ENCODE measurements around the gene CBFA2T2. TPM values are rescaled to one million over a fixed set of nuclear protein-coding genes. Genes with fewer than 3 reads are reported as not detected.
"Not testable (repeated sequence)": the region's sequence is repeated elsewhere in the genome, so short reads cannot be mapped to it uniquely, and the experiment has no call there.

The CBFA2T2 gene
- total and polyA plus RNA-seq, 2 donors (not counting 1 experiment from before 2014, with no cell fraction given): 26.9 to 30.0 TPM

- intact Hi-C loops (cut with micrococcal nuclease): no loop called here
- ATAC-seq (ENCODE audit: low read depth): no peak
- Mint-ChIP-seq H3K27ac (no peak overlapping the region), H3K4me1 (no peaks in the 10 kb centered on the region), H3K9me3 (ENCODE audit: insufficient read depth) (no peaks in the 10 kb centered on the region), H3K27me3 (no peaks in the 10 kb centered on the region), H3K4me3 (no peak overlapping the region)
- ChIA-PET CTCF (no interaction called here), POLR2A (no interaction called here)
- Histone ChIP-seq H3K9me3 (ENCODE audit: control extremely low read depth in 1 of 3, control insufficient read depth in 2 of 3, insufficient read depth in 1 of 3, low read length in 2 of 3) (no peaks in the 10 kb centered on the region), H2AFZ (ENCODE audit: insufficient read depth, low read depth, low read length, poor library complexity, severe bottlenecking) (no peak overlapping the region), H3K27me3 (replicated peaks in 1 of 4; ENCODE audit: control extremely low read depth in 1 of 4, control insufficient read depth in 3 of 4, insufficient read depth in 4 of 4, low read length in 3 of 4) (no peaks in the 10 kb centered on the region), H3K4me1 (ENCODE audit: control insufficient read depth in 2 of 2, insufficient read depth in 2 of 2, low read length in 2 of 2) (no peaks in the 10 kb centered on the region), H3K4me2 (replicated peaks; ENCODE audit: low read depth, low read length, poor library complexity, severe bottlenecking) (no peak overlapping the region), H3K4me3 (ENCODE audit: control extremely low read depth in 1 of 5, extremely low read depth in 1 of 5, insufficient read depth in 1 of 5, low read depth in 2 of 5, low read length in 4 of 5) (no peak overlapping the region), H3K9ac (ENCODE audit: low read length) (no peak overlapping the region), H3K79me2 (ENCODE audit: control insufficient read depth, insufficient read depth, low read length) (no peaks in the 10 kb centered on the region), H4K20me1 (ENCODE audit: control insufficient read depth, insufficient read depth, low read length, poor library complexity, severe bottlenecking) (no peaks in the 10 kb centered on the region), H3K36me3 (replicated peaks in 1 of 2; ENCODE audit: control extremely low read depth in 1 of 2, control insufficient read depth in 1 of 2, extremely low read depth in 1 of 2, insufficient read depth in 2 of 2, low read length in 1 of 2) (peaks cover 0 to 34% of the 10 kb centered on the region in 2 experiments), H3K27ac (ENCODE audit: low read length in 2 of 2) (no peak overlapping the region)
- TF ChIP-seq EZH2 (IDR thresholded peaks at IDR 0.05; ENCODE audit: borderline replicate concordance, insufficient read depth, low read depth, low read length, poor library complexity, severe bottlenecking): no peak
- TF ChIP-seq CTCF (IDR thresholded peaks at IDR 0.05): no peak
- DNase-seq: no peak
- WGBS (ENCODE audit: insufficient coverage): 100% methylated on average over 1 of the region's 5 CpGs
Measured at GRCh38 chr20:33629979-33630378, 140.1 kb downstream of the CBFA2T2 start.

DNA sequence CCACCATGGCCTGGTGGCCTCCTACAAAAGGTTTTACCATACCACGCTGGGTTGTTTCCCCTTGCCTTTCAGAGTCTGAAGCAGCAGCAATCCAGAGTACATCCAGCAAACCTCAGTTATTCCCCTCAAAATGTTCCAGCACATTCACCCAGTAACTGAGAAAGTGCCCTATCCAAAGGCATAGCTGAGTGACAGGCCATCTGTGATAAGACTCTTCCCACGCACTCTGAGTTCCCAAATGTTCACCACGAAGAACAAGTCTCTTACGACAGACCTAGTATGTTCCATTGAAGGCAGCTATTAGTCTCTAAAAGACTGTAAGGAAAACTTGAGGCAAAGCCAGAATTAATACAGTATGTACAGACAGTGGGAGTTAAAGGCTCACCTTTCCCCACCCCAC, 140.6 kb downstream of the CBFA2T2 start:
- DNase-seq (no peak), ATAC-seq (ENCODE audit: low read depth) (no peak)
- Mint-ChIP-seq H3K27ac (no peak overlapping the region), H3K4me3 (no peak overlapping the region), H3K9me3 (ENCODE audit: insufficient read depth) (no peaks in the 10 kb centered on the region), H3K4me1 (no peaks in the 10 kb centered on the region), H3K27me3 (no peaks in the 10 kb centered on the region)
- H3K36me3 ChIP-seq (replicated peaks in 1 of 2; ENCODE audit: control extremely low read depth in 1 of 2, control insufficient read depth in 1 of 2, extremely low read depth in 1 of 2, insufficient read depth in 2 of 2, low read length in 1 of 2): peaks cover 0 to 33% of the 10 kb centered on the region in 2 experiments
- no peak overlapping the region for H2AFZ ChIP-seq (ENCODE audit: insufficient read depth, low read depth, low read length, poor library complexity, severe bottlenecking)
- 100% methylated on average over 4 of the region's 4 CpGs for WGBS (ENCODE audit: insufficient coverage)
- H3K4me1 ChIP-seq (ENCODE audit: control insufficient read depth in 2 of 2, insufficient read depth in 2 of 2, low read length in 2 of 2): no peaks in the 10 kb centered on the region
- no peak overlapping the region for H3K4me3 ChIP-seq (ENCODE audit: control extremely low read depth in 1 of 5, extremely low read depth in 1 of 5, insufficient read depth in 1 of 5, low read depth in 2 of 5, low read length in 4 of 5)
- H3K4me2 ChIP-seq (replicated peaks; ENCODE audit: low read depth, low read length, poor library complexity, severe bottlenecking): no peak overlapping the region
- ChIA-PET CTCF (no interaction called here), POLR2A (no interaction called here)
- intact Hi-C loops (cut with micrococcal nuclease): no loop called here
- H4K20me1 ChIP-seq (ENCODE audit: control insufficient read depth, insufficient read depth, low read length, poor library complexity, severe bottlenecking): no peaks in the 10 kb centered on the region
- H3K27ac ChIP-seq (ENCODE audit: low read length in 2 of 2): no peak overlapping the region
- no peaks in the 10 kb centered on the region for H3K9me3 ChIP-seq (ENCODE audit: control extremely low read depth in 1 of 3, control insufficient read depth in 2 of 3, insufficient read depth in 1 of 3, low read length in 2 of 3)
- H3K9ac ChIP-seq (ENCODE audit: low read length): no peak overlapping the region
- H3K27me3 ChIP-seq (replicated peaks in 1 of 4; ENCODE audit: control extremely low read depth in 1 of 4, control insufficient read depth in 3 of 4, insufficient read depth in 4 of 4, low read length in 3 of 4): no peaks in the 10 kb centered on the region
- H3K79me2 ChIP-seq (ENCODE audit: control insufficient read depth, insufficient read depth, low read length): no peaks in the 10 kb centered on the region
- TF ChIP-seq CTCF (IDR thresholded peaks at IDR 0.05): no peak
- TF ChIP-seq EZH2 (IDR thresholded peaks at IDR 0.05; ENCODE audit: borderline replicate concordance, insufficient read depth, low read depth, low read length, poor library complexity, severe bottlenecking): no peak

DNA sequence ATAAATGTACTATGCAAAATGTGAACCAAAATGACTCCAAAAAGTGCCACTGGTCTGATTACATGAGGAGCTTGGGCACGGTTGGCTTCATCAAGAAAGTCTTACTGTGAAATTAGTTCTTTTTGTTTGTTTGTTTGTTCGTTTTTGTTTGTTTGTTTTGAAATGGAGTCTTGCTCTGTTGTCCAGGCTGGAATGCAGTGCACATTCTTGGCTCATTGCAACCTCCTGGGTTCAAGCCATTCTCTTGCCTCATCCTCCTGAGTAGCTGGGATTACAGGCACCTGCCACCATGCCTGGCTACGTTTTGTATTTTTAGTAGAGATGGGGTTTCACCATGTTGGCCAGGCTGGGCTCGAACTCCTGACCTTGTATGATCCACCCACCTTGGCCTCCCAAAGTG, 142.0 kb downstream of the CBFA2T2 start:
- H3K9me3 ChIP-seq (ENCODE audit: control extremely low read depth in 1 of 3, control insufficient read depth in 2 of 3, insufficient read depth in 1 of 3, low read length in 2 of 3); H3K4me1 ChIP-seq (ENCODE audit: control insufficient read depth in 2 of 2, insufficient read depth in 2 of 2, low read length in 2 of 2); H3K27me3 ChIP-seq (replicated peaks in 1 of 4; ENCODE audit: control extremely low read depth in 1 of 4, control insufficient read depth in 3 of 4, insufficient read depth in 4 of 4, low read length in 3 of 4); ATAC-seq (ENCODE audit: low read depth); H3K4me2 ChIP-seq (replicated peaks; ENCODE audit: low read depth, low read length, poor library complexity, severe bottlenecking); intact Hi-C loops (cut with micrococcal nuclease); H3K27me3 Mint-ChIP-seq; H3K27ac Mint-ChIP-seq; H3K4me3 Mint-ChIP-seq; DNase-seq; H3K27ac ChIP-seq (ENCODE audit: low read length in 2 of 2); H2AFZ ChIP-seq (ENCODE audit: insufficient read depth, low read depth, low read length, poor library complexity, severe bottlenecking); H3K9ac ChIP-seq (ENCODE audit: low read length); H3K9me3 Mint-ChIP-seq (ENCODE audit: insufficient read depth); H3K4me3 ChIP-seq (ENCODE audit: control extremely low read depth in 1 of 5, extremely low read depth in 1 of 5, insufficient read depth in 1 of 5, low read depth in 2 of 5, low read length in 4 of 5); H4K20me1 ChIP-seq (ENCODE audit: control insufficient read depth, insufficient read depth, low read length, poor library complexity, severe bottlenecking); H3K4me1 Mint-ChIP-seq; H3K79me2 ChIP-seq (ENCODE audit: control insufficient read depth, insufficient read depth, low read length): not testable (repeated sequence)
- CTCF ChIA-PET: interaction anchor here (0.6 kb wide), 1 partner anchor 9 kb away, joined by 4 read pairs; no protein-coding TSS in a partner anchor
- peaks cover 0 to 33% of the 10 kb centered on the region in 2 experiments for H3K36me3 ChIP-seq (replicated peaks in 1 of 2; ENCODE audit: control extremely low read depth in 1 of 2, control insufficient read depth in 1 of 2, extremely low read depth in 1 of 2, insufficient read depth in 2 of 2, low read length in 1 of 2)
- WGBS (ENCODE audit: insufficient coverage): 100% methylated on average over 1 of the region's 4 CpGs
- POLR2A ChIA-PET: interaction anchor here (0.7 kb wide), 1 partner anchor 55 kb away, joined by 6 read pairs; no protein-coding TSS in a partner anchor

Data from B cell (primary cell).